K562 (cell line): ENCODE measurements around the gene ACCSL. TPM values are rescaled to one million over a fixed set of nuclear protein-coding genes. Genes with fewer than 3 reads are reported as not detected.

Source experiments
- ATAC-seq: fragments of 200-7000 bp; cut with Tn5 transposase; 3 replicates; pipeline ENCODE4 v1.9.1; 2020; ENCODE audit warnings: moderate library complexity
- BruUV-seq: library from RNA; stranded (reverse); fragments of 400-500 nt; replicated peaks from 2 replicates; lab custom pipeline; 2021; lab: Mats Ljungman, UMichigan
- CTCF ChIA-PET: fragments of 300-600 bp; formaldehyde crosslinking; extraction: SDS; loops from one replicate; lab custom pipeline; 2021; ENCODE audit warnings: low intra/inter-chr PET ratio; lab: Yijun Ruan, JAX
- POLR2A ChIA-PET: fragments of 300-600, 350-650 bp; sonication (Branson Sonifier 250); formaldehyde crosslinking; extraction: SDS; loops from one replicate; lab custom pipeline; 2021; ENCODE audit warnings: antibody characterized with exemption, inconsistent platforms; lab: Yijun Ruan, JAX
- DNase-seq, 4 experiments: peaks; one replicate each; pipeline versions ENCODE4 v3.0.0 to v3.0.0-alpha.2; 2011 to 2018; ENCODE audit warnings: low spot score in 3 of 4, mixed read lengths in 3 of 4; ENCODE audit errors: extremely low read depth in 1 of 4
- FAIRE-seq: peaks from 2 replicates; lab custom pipeline; 2011; peaks lifted over from hg19 to GRCh38; lab: Jason Lieb, UNC
- H2AFZ ChIP-seq: 2 replicates; pipeline ENCODE4 v1.6.0; 2011; ENCODE audit warnings: low read depth, low read length, control low read depth, inconsistent platforms
- H3K27ac ChIP-seq: fragments of 200-600 bp; 3 replicates; pipeline ENCODE4 v1.8.0; 2011; ENCODE audit warnings: low read depth, mild to moderate bottlenecking, control low read depth, inconsistent platforms, low read length, moderate library complexity, mixed read lengths; ENCODE audit errors: extremely low read depth
- H3K27me3 ChIP-seq, 2 experiments: fragments of 300-600 bp in 1 of 2; 2 replicates in 1 of 2; 3 replicates in 1 of 2; pipeline versions ENCODE4 v1.6.0 to v1.8.0; 2011; ENCODE audit warnings: inconsistent platforms in 2 of 2, low read length in 2 of 2, mild to moderate bottlenecking in 1 of 2, mixed read lengths in 1 of 2, moderate library complexity in 1 of 2; ENCODE audit not compliant: control insufficient read depth in 2 of 2, insufficient read depth in 2 of 2
- H3K36me3 ChIP-seq: fragments of 300-600 bp; 3 replicates; pipeline ENCODE4 v1.8.0; 2011; ENCODE audit warnings: mild to moderate bottlenecking, low read length, inconsistent platforms; ENCODE audit not compliant: control insufficient read depth, insufficient read depth
- H3K4me1 ChIP-seq, 2 experiments: fragments of 200-600 bp in 1 of 2; replicated peaks in 1 of 2; 2 replicates in 1 of 2; 3 replicates in 1 of 2; pipeline versions ENCODE4 v1.5.1 to v1.8.0; 2011; ENCODE audit warnings: inconsistent platforms in 2 of 2, low read length in 2 of 2, mild to moderate bottlenecking in 1 of 2, mixed read lengths in 1 of 2, moderate library complexity in 1 of 2; ENCODE audit not compliant: control insufficient read depth in 2 of 2, insufficient read depth in 2 of 2
- H3K4me2 ChIP-seq: 2 replicates; pipeline ENCODE4 v1.6.1; 2011; ENCODE audit warnings: low read length, control low read depth, inconsistent platforms, mixed read lengths; ENCODE audit not compliant: insufficient read depth
- H3K4me3 ChIP-seq: fragments of 200-600 bp; sonication (generic), shearing (Covaris generic); 2 replicates; pipeline ENCODE4 v1.5.1; 2016; ENCODE audit warnings: control low read depth, inconsistent platforms
- H3K79me2 ChIP-seq: fragments of 200-600 bp; 3 replicates; pipeline ENCODE4 v1.8.0; 2011; ENCODE audit warnings: low read length, inconsistent platforms; ENCODE audit not compliant: control insufficient read depth, insufficient read depth
- H3K9ac ChIP-seq, 2 experiments: 2 replicates each; pipeline versions ENCODE4 v1.6.0 to v1.6.1; 2011; ENCODE audit warnings: low read depth in 2 of 2, low read length in 2 of 2, control low read depth in 1 of 2, inconsistent platforms in 1 of 2, mild to moderate bottlenecking in 1 of 2, mixed read lengths in 1 of 2; ENCODE audit not compliant: insufficient read depth in 1 of 2
- H3K9me1 ChIP-seq: one replicate; pipeline ENCODE4 v1.6.0; 2011; ENCODE audit warnings: inconsistent platforms, mild to moderate bottlenecking, low read length, moderate library complexity; ENCODE audit not compliant: control insufficient read depth, insufficient read depth
- H3K9me3 ChIP-seq: replicated peaks from 2 replicates; pipeline ENCODE4 v1.5.1; 2011; ENCODE audit warnings: low read depth, low read length, inconsistent platforms; ENCODE audit not compliant: control insufficient read depth, insufficient read depth
- H4K20me1 ChIP-seq: replicated peaks from 2 replicates; pipeline ENCODE4 v1.6.1; 2011; ENCODE audit warnings: low read length, inconsistent platforms, mixed read lengths; ENCODE audit not compliant: control insufficient read depth, insufficient read depth
- BCOR ChIP-seq: fragments of 450-650 bp; IDR thresholded peaks from 2 replicates; pipeline ENCODE4 v1.6.1; 2016
- GTF2F1 ChIP-seq: IDR thresholded peaks from 2 replicates; pipeline ENCODE4 v1.6.1; 2011; ENCODE audit warnings: low read depth, low read length, improper control_type of control experiment
- KDM1A ChIP-seq, 2 experiments: fragments of 450-650 bp; IDR thresholded peaks; 2 replicates each; pipeline ENCODE4 v1.6.1; 2016; ENCODE audit warnings: mild to moderate bottlenecking in 2 of 2
- RBM25 ChIP-seq: fragments of 200-400 bp; formaldehyde crosslinking; IDR thresholded peaks from 2 replicates; pipeline ENCODE4 v1.6.1; 2018; ENCODE audit warnings: low read length, low read depth, moderate library complexity; ENCODE audit not compliant: severe bottlenecking
- RNF2 ChIP-seq: sonication (generic); IDR thresholded peaks from 2 replicates; pipeline ENCODE4 v1.6.1; 2016
- WGBS: fragments of 100-300 bp; shearing (Covaris generic); methylation state at CpG from one replicate; pipeline ENCODE4 v1.1.6; 2016; ENCODE audit warnings: low coverage, mixed read lengths; ENCODE audit not compliant: insufficient coverage; ENCODE audit errors: missing lambda C conversion rate; 5-methylcytosine and 5-hydroxymethylcytosine counted together
- in situ Hi-C: fragments of 300-500 bp; cut with MboI; formaldehyde crosslinking; loops from 4 replicates; pipeline ENCODE4 v1.15.0; 2018; ENCODE audit warnings: inconsistent platforms, mixed read lengths
- intact Hi-C: fragments of 100-400 bp; cut with micrococcal nuclease; formaldehyde crosslinking; loops from 2 replicates; pipeline ENCODE4 v1.14.2; 2022
- polyA plus RNA-seq, 8 experiments: library from polyadenylated mRNA; depleted of rRNA in 4 of 8; stranded (reverse) in 5 of 8; unstranded in 3 of 8; fragments of >200 nt; fragmentation: Nextera tagmentation in 2 of 8; fragmentation: Illumina TruSeq in 1 of 8; extraction: Ambion mirVana in 2 of 8; extraction: Trizol in 1 of 8; gene quantifications; 2 replicates each; pipeline versions ENCODE4 v1.2.1 to v1.2.3, GENCODE V29; 2011 to 2014; ENCODE audit warnings: inconsistent platforms in 1 of 8, missing spikeins in 1 of 8
- total RNA-seq, 7 experiments: library from RNA; depleted of rRNA in 6 of 7; stranded (reverse); fragments of >200 nt in 6 of 7; fragmentation: Illumina TruSeq in 2 of 7; extraction: Trizol in 2 of 7; gene quantifications; 2 replicates each; pipeline versions ENCODE4 v1.2.1 to v1.2.3, GENCODE V29; 2011 to 2021; ENCODE audit warnings: low replicate concordance in 1 of 7

ACCSL gene
- total and polyA plus RNA-seq, 9 of the 15 experiments (the other 6 are each of a cell fraction or from before 2014, with no cell fraction given): not detected

- no peaks in the 10 kb centered on the region for H3K79me2 ChIP-seq
- ATAC-seq: no peak
- H3K36me3 ChIP-seq: no peaks in the 10 kb centered on the region
- DNase-seq: no peak
- no peak for FAIRE-seq
- H3K9me3 ChIP-seq: no peaks in the 10 kb centered on the region; the same call in 1 of the 2 replicates
- no peaks in the 10 kb centered on the region; the same call in 1 of the 2 replicates for H4K20me1 ChIP-seq
- peak; percentile 13 to 20; a peak in 1 of 4 replicates for TF ChIP-seq KDM1A (IDR thresholded peaks at IDR 0.05)
- no peak for TF ChIP-seq GTF2F1
- TF ChIP-seq RNF2: no peak
- peak; percentile 37; the same call in 1 of the 2 replicates for TF ChIP-seq BCOR
- TF ChIP-seq RBM25: peak; percentile 93
- TF ChIP-seq, all 486 proteins: peak for 3
- CTCF ChIA-PET: no interaction called here
- BruUV-seq: no TSS peak
- Histone ChIP-seq H3K9ac (no peak overlapping the region), H2AFZ (no peak overlapping the region), H3K4me3 (no peak overlapping the region), H3K27ac (no peak overlapping the region), H3K4me1 (peaks cover 0 to 4% of the 10 kb centered on the region in 2 experiments; a peak in 1 of 5 replicates), H3K4me2 (no peak overlapping the region), H3K9me1 (no peaks in the 10 kb centered on the region), H3K27me3 (peaks cover 20 to 51% of the 10 kb centered on the region in 2 experiments)
- 0% methylated on average over 2 of the region's 2 CpGs for WGBS
- in situ Hi-C loops (no loop called here), intact Hi-C loops (no loop called here)
- POLR2A ChIA-PET: no interaction called here
These were observed 47.0 kb upstream of the ACCSL start for GRCh38 chr11:44000731-44001130.
